ENCODE results near the gene SLC35G6.

DNA sequence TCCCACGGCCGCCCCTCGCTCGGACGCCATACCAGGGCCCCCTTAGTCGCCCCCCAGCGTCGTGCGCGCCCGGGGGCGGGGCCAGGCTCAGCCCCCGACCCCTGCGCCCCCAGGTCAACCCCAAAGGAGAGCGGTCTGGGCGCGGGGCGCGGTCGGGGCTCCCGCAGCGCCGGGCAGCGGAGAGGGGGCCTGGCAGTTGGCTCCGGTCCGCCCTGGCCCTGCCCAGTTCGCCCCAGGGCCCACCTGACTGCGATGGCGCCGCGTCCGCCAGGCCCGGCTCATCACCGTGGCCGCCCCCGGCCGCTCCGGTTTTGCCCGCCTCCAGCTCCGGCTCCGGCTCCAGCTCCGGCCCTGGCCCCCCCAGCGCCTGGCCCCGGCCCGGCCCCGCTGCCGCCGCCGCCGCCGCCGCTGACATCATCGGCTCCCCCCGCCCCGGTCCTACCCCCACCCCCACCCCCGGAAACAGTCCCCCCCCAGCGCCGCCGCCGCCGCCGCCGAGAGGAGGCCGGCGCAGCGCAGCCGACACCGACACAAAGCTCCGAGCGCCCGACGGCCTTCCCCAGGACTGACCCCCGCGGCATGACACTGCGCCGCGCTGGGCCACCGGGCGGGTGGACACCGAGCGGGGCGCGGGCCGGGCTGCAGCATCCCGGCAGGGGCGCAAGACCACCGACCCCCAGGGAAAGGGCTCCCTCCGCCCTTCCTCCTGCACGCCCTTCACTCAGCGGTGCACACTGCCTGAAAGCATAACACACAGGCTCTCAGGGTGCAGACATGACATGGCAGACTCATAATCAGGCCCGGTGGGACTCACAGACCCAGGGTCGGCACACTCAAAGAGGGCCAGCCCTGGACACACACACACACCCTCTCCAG is 1.8 kb upstream of the SLC35G6 start, which contains the start of gene ZBTB4:
- TF ChIP-seq EZH2phosphoT487 (IDR thresholded peaks at IDR 0.05; ENCODE audit: borderline replicate concordance, low read depth, low read length): no peak
- TF ChIP-seq, protein P1, sequence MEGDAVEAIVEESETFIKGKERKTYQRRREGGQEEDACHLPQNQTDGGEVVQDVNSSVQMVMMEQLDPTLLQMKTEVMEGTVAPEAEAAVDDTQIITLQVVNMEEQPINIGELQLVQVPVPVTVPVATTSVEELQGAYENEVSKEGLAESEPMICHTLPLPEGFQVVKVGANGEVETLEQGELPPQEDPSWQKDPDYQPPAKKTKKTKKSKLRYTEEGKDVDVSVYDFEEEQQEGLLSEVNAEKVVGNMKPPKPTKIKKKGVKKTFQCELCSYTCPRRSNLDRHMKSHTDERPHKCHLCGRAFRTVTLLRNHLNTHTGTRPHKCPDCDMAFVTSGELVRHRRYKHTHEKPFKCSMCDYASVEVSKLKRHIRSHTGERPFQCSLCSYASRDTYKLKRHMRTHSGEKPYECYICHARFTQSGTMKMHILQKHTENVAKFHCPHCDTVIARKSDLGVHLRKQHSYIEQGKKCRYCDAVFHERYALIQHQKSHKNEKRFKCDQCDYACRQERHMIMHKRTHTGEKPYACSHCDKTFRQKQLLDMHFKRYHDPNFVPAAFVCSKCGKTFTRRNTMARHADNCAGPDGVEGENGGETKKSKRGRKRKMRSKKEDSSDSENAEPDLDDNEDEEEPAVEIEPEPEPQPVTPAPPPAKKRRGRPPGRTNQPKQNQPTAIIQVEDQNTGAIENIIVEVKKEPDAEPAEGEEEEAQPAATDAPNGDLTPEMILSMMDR (conservative IDR thresholded peaks at IDR 0.05; ENCODE audit: low read length): no peak
